HEK293 (cell line): Measurements from ENCODE around the gene VSTM4.

Experiments
- CTCF ChIA-PET: fragments of 350-600 bp; formaldehyde crosslinking; extraction: SDS; loops from one replicate; lab custom pipeline; 2021; ENCODE audit warnings: antibody characterized with exemption; lab: Yijun Ruan, JAX
- POLR2A ChIA-PET: fragments of 300-600 bp; formaldehyde crosslinking; extraction: SDS; loops from one replicate; lab custom pipeline; 2020; ENCODE audit warnings: antibody characterized with exemption, inconsistent platforms; lab: Yijun Ruan, JAX
- H3K27ac ChIP-seq: fragments of 200-500 bp; sonication (Bioruptor generic); 2 replicates; pipeline ENCODE4 v1.5.1; 2014; ENCODE audit warnings: low read depth, low read length, control low read depth, inconsistent platforms; ENCODE audit errors: extremely low read depth
- H3K36me3 ChIP-seq, 2 experiments: fragments of 200-500 bp in 1 of 2; sonication (Bioruptor generic) in 1 of 2; 1 replicate in 1 of 2; 2 replicates in 1 of 2; pipeline ENCODE4 v1.5.1; 2014 to 2017; ENCODE audit warnings: inconsistent platforms in 2 of 2, low read length in 2 of 2; ENCODE audit not compliant: control insufficient read depth in 2 of 2, insufficient read depth in 1 of 2
- H3K4me1 ChIP-seq: fragments of 200-500 bp; sonication (Bioruptor generic); 2 replicates; pipeline ENCODE4 v1.5.1; 2014; ENCODE audit warnings: mild to moderate bottlenecking, low read length, inconsistent platforms; ENCODE audit not compliant: control insufficient read depth, insufficient read depth
- H3K4me3 ChIP-seq: 2 replicates; pipeline ENCODE4 v1.5.1; 2011; ENCODE audit warnings: low read depth, mild to moderate bottlenecking, control low read depth, low read length, moderate library complexity
- H3K9me3 ChIP-seq: fragments of 200-500 bp; sonication (Bioruptor generic); 2 replicates; pipeline ENCODE4 v1.5.1; 2014; ENCODE audit warnings: low read depth, low read length, inconsistent platforms; ENCODE audit not compliant: control insufficient read depth, insufficient read depth
- GLI2 ChIP-seq: fragments of 450-650 bp; formaldehyde crosslinking; IDR thresholded peaks from 2 replicates; pipeline ENCODE4; 2017; ENCODE audit warnings: missing biosample characterization, missing genetic modification characterization, low read depth, borderline replicate concordance
- HOXD13 ChIP-seq: sonication (generic); formaldehyde crosslinking; IDR thresholded peaks from 2 replicates; pipeline ENCODE4 v1.8.0; 2022; ENCODE audit warnings: missing genetic modification reagents, borderline replicate concordance
- KLF7 ChIP-seq: fragments of 450-650 bp; formaldehyde crosslinking; IDR thresholded peaks from 2 replicates; pipeline ENCODE4 v1.5.1; 2016; ENCODE audit warnings: missing biosample characterization, missing genetic modification characterization, borderline replicate concordance
- MYNN ChIP-seq: fragments of 450-650 bp; formaldehyde crosslinking; IDR thresholded peaks from 2 replicates; pipeline ENCODE4 v1.5.1; 2016; ENCODE audit warnings: missing biosample characterization, missing genetic modification characterization, borderline replicate concordance
- TCF7L2 ChIP-seq: IDR thresholded peaks from 2 replicates; pipeline ENCODE4 v1.6.1; 2011; ENCODE audit warnings: low read depth, mild to moderate bottlenecking, inconsistent platforms, low read length, moderate library complexity, borderline replicate concordance
- ZBTB21 ChIP-seq: fragments of 450-650 bp; formaldehyde crosslinking; IDR thresholded peaks from 2 replicates; pipeline ENCODE4 v1.5.1; 2017; ENCODE audit warnings: missing biosample characterization, missing genetic modification characterization
- ZBTB7A ChIP-seq: fragments of 450-650 bp; formaldehyde crosslinking; IDR thresholded peaks from 2 replicates; pipeline ENCODE4 v1.5.1; 2016; ENCODE audit warnings: low read depth, missing biosample characterization, missing genetic modification characterization
- ZIC2 ChIP-seq: fragments of 450-650 bp; formaldehyde crosslinking; IDR thresholded peaks from 2 replicates; pipeline ENCODE4 v1.5.1; 2016; ENCODE audit warnings: missing biosample characterization, missing genetic modification characterization
- ZNF16 ChIP-seq: fragments of 450-650 bp; formaldehyde crosslinking; IDR thresholded peaks from 2 replicates; pipeline ENCODE4 v1.5.1; 2016; ENCODE audit warnings: low read depth, missing biosample characterization, missing genetic modification characterization
- ZNF169 ChIP-seq: fragments of 450-650 bp; formaldehyde crosslinking; IDR thresholded peaks from 2 replicates; pipeline ENCODE4 v1.5.1; 2016; ENCODE audit warnings: missing biosample characterization, missing genetic modification characterization
- ZNF302 ChIP-seq: fragments of 450-650 bp; formaldehyde crosslinking; IDR thresholded peaks from 2 replicates; pipeline ENCODE4 v1.5.1; 2016; ENCODE audit warnings: missing biosample characterization, missing genetic modification characterization, low read depth
- ZNF341 ChIP-seq: fragments of 450-650 bp; formaldehyde crosslinking; IDR thresholded peaks from 2 replicates; pipeline ENCODE4; 2016; ENCODE audit warnings: low read depth, missing biosample characterization, missing genetic modification characterization
- ZNF350 ChIP-seq: fragments of 450-650 bp; formaldehyde crosslinking; IDR thresholded peaks from 2 replicates; pipeline ENCODE4 v1.5.0; 2017; ENCODE audit warnings: missing biosample characterization, mild to moderate bottlenecking, missing genetic modification characterization
- ZNF391 ChIP-seq: fragments of 450-650 bp; formaldehyde crosslinking; IDR thresholded peaks from 2 replicates; pipeline ENCODE4 v1.5.1; 2016; ENCODE audit warnings: low read depth, missing biosample characterization, missing genetic modification characterization, borderline replicate concordance
- ZNF404 ChIP-seq: fragments of 450-650 bp; formaldehyde crosslinking; IDR thresholded peaks from 2 replicates; pipeline ENCODE4 v1.5.1; 2017; ENCODE audit warnings: missing biosample characterization, missing genetic modification characterization
- ZNF423 ChIP-seq: fragments of 450-650 bp; formaldehyde crosslinking; IDR thresholded peaks from 2 replicates; pipeline ENCODE4 v1.5.1; 2016; ENCODE audit warnings: missing biosample characterization, missing genetic modification characterization
- ZNF473 ChIP-seq: fragments of 450-650 bp; formaldehyde crosslinking; IDR thresholded peaks from 2 replicates; pipeline ENCODE4 v1.5.1; 2017; ENCODE audit warnings: missing biosample characterization, missing genetic modification characterization
- ZNF510 ChIP-seq: fragments of 450-650 bp; formaldehyde crosslinking; IDR thresholded peaks from 2 replicates; pipeline ENCODE4 v1.5.1; 2018; ENCODE audit warnings: mild to moderate bottlenecking, missing genetic modification characterization, missing biosample characterization; ENCODE audit not compliant: insufficient replicate concordance
- ZNF560 ChIP-seq: fragments of 450-650 bp; formaldehyde crosslinking; IDR thresholded peaks from 2 replicates; pipeline ENCODE4 v1.5.1; 2017; ENCODE audit warnings: missing biosample characterization, missing genetic modification characterization, borderline replicate concordance
- ZNF571 ChIP-seq: fragments of 450-650 bp; formaldehyde crosslinking; IDR thresholded peaks from 2 replicates; pipeline ENCODE4 v1.5.0; 2017; ENCODE audit warnings: missing biosample characterization, missing genetic modification characterization
- ZNF670 ChIP-seq: fragments of 450-650 bp; formaldehyde crosslinking; IDR thresholded peaks from 2 replicates; pipeline ENCODE4 v1.5.1; 2016; ENCODE audit warnings: missing biosample characterization, missing genetic modification characterization, low read depth
- ZNF701 ChIP-seq: fragments of 450-650 bp; formaldehyde crosslinking; IDR thresholded peaks from 2 replicates; pipeline ENCODE4 v1.5.1; 2016; ENCODE audit warnings: missing biosample characterization, missing genetic modification characterization
- ZNF76 ChIP-seq: fragments of 450-650 bp; formaldehyde crosslinking; IDR thresholded peaks from 2 replicates; pipeline ENCODE4; 2016; ENCODE audit warnings: low read depth, missing biosample characterization, missing genetic modification characterization, borderline replicate concordance
- ZNF792 ChIP-seq: fragments of 450-650 bp; formaldehyde crosslinking; IDR thresholded peaks from 2 replicates; pipeline ENCODE4 v1.5.1; 2016; ENCODE audit warnings: missing biosample characterization, missing genetic modification characterization
- TF ChIP-seq, protein P1 (sequence below): fragments of 450-650 bp; formaldehyde crosslinking; IDR thresholded peaks from 2 replicates; pipeline ENCODE4 v1.5.1; 2016; ENCODE audit warnings: missing biosample characterization, missing genetic modification characterization
- TF ChIP-seq, protein P2 (sequence below): fragments of 450-650 bp; formaldehyde crosslinking; IDR thresholded peaks from 2 replicates; pipeline ENCODE4 v1.5.1; 2017; ENCODE audit warnings: missing biosample characterization, missing genetic modification characterization
- TF ChIP-seq, protein P3 (sequence below): fragments of 450-650 bp; formaldehyde crosslinking; IDR thresholded peaks from 2 replicates; pipeline ENCODE4 v1.5.1; 2016; ENCODE audit warnings: missing biosample characterization, missing genetic modification characterization
- TF ChIP-seq, protein P4 (sequence below): fragments of 450-650 bp; formaldehyde crosslinking; IDR thresholded peaks from 2 replicates; pipeline ENCODE4 v1.5.1; 2016; ENCODE audit warnings: missing biosample characterization, missing genetic modification characterization, borderline replicate concordance
- TF ChIP-seq, protein P5 (sequence below): fragments of 450-650 bp; formaldehyde crosslinking; IDR thresholded peaks from 2 replicates; pipeline ENCODE4 v1.5.1; 2016; ENCODE audit warnings: missing biosample characterization, missing genetic modification characterization

The VSTM4 gene

DNA sequence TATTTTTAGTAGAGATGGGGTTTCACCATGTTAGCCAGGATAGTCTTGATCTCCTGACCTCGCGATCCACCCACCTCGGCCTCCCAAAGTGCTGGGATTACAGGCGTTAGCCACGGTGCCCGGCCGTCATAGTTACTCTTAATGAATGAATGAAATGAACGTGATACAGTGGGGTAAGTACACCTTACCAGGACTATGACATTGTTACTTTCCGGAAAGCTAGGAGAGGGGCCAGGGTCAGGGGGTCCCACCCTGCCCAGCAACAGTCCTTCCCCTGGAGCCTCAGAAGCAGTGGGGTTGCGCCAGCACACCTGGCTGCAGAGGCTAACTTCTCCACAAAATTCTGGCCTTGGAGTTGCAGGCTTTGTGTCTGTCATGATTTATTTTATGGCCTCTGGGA is 21.4 kb downstream of the VSTM4 start:
- ChIA-PET CTCF (no interaction called here), POLR2A (no interaction called here)
- Histone ChIP-seq H3K4me3 (no peak overlapping the region), H3K4me1 (no peaks in the 10 kb centered on the region), H3K9me3 (no peaks in the 10 kb centered on the region), H3K27ac (no peak overlapping the region), H3K36me3 (no peaks in the 10 kb centered on the region)
- TF ChIP-seq, protein P1, sequence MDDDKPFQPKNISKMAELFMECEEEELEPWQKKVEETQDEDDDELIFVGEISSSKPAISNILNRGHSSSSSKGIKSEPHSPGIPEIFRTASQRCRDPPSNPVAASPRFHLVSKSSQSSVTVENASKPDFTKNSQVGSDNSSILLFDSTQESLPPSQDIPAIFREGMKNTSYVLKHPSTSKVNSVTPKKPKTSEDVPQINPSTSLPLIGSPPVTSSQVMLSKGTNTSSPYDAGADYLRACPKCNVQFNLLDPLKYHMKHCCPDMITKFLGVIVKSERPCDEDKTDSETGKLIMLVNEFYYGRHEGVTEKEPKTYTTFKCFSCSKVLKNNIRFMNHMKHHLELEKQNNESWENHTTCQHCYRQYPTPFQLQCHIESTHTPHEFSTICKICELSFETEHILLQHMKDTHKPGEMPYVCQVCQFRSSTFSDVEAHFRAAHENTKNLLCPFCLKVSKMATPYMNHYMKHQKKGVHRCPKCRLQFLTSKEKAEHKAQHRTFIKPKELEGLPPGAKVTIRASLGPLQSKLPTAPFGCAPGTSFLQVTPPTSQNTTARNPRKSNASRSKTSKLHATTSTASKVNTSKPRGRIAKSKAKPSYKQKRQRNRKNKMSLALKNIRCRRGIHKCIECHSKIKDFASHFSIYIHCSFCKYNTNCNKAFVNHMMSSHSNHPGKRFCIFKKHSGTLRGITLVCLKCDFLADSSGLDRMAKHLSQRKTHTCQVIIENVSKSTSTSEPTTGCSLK: no peak
- TF ChIP-seq ZIC2 (tag by site-specific recombination) (no peak), ZNF76 (tag by site-specific recombination) (no peak), GLI2 (no peak), ZNF391 (tag by site-specific recombination) (no peak), ZNF404 (tag by site-specific recombination) (no peak), ZNF341 (tag by site-specific recombination) (no peak), ZNF701 (tag by site-specific recombination) (no peak), ZNF423 (tag by site-specific recombination) (no peak), ZNF16 (no peak), TCF7L2 (no peak), ZNF473 (tag by site-specific recombination) (no peak), MYNN (tag by site-specific recombination) (no peak), ZNF350 (tag by site-specific recombination) (no peak), ZNF571 (tag by site-specific recombination) (no peak), ZBTB7A (tag by site-specific recombination) (no peak)
- TF ChIP-seq, protein P2, sequence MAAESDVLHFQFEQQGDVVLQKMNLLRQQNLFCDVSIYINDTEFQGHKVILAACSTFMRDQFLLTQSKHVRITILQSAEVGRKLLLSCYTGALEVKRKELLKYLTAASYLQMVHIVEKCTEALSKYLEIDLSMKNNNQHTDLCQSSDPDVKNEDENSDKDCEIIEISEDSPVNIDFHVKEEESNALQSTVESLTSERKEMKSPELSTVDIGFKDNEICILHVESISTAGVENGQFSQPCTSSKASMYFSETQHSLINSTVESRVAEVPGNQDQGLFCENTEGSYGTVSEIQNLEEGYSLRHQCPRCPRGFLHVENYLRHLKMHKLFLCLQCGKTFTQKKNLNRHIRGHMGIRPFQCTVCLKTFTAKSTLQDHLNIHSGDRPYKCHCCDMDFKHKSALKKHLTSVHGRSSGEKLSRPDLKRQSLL (tag by site-specific recombination): no peak

DNA sequence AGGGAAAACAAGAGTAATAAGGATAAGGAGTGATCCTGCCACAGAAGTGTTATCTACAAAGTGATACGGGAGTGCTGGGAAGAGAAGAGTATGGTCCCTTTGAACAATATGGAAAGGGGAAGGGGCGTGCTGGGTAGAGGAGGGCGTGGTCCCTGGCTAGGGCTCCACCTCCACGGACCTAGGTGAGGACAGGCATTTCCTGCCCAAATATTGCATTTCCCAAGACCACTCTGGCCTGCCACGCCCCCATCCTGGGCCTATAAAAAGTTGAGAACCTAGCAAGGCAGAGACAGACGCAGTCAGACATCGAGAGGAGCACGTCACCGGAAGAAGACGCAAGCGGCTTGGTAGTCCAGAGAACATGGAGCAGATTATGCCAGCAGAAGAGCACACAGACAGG is 22.8 kb downstream of the VSTM4 start:
- no peaks in the 10 kb centered on the region for H3K4me1 ChIP-seq
- POLR2A ChIA-PET: no interaction called here
- CTCF ChIA-PET: no interaction called here
- no peaks in the 10 kb centered on the region for H3K36me3 ChIP-seq
- H3K9me3 ChIP-seq: no peaks in the 10 kb centered on the region
- H3K27ac ChIP-seq: no peak overlapping the region
- H3K4me3 ChIP-seq: no peak overlapping the region
- TF ChIP-seq HOXD13 (CRISPR knock-in tag): no peak
- no peak for TF ChIP-seq ZNF510
- no peak for TF ChIP-seq KLF7 (tag by site-specific recombination)
- TF ChIP-seq, protein P3, sequence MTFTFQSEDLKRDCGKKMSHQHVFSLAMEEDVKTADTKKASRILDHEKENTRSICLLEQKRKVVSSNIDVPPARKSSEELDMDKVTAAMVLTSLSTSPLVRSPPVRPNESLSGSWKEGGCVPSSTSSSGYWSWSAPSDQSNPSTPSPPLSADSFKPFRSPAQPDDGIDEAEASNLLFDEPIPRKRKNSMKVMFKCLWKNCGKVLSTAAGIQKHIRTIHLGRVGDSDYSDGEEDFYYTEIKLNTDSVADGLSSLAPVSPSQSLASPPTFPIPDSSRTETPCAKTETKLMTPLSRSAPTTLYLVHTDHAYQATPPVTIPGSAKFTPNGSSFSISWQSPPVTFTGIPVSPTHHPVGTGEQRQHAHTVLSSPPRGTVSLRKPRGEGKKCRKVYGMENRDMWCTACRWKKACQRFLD (tag by site-specific recombination): no peak
- TF ChIP-seq, protein P4, sequence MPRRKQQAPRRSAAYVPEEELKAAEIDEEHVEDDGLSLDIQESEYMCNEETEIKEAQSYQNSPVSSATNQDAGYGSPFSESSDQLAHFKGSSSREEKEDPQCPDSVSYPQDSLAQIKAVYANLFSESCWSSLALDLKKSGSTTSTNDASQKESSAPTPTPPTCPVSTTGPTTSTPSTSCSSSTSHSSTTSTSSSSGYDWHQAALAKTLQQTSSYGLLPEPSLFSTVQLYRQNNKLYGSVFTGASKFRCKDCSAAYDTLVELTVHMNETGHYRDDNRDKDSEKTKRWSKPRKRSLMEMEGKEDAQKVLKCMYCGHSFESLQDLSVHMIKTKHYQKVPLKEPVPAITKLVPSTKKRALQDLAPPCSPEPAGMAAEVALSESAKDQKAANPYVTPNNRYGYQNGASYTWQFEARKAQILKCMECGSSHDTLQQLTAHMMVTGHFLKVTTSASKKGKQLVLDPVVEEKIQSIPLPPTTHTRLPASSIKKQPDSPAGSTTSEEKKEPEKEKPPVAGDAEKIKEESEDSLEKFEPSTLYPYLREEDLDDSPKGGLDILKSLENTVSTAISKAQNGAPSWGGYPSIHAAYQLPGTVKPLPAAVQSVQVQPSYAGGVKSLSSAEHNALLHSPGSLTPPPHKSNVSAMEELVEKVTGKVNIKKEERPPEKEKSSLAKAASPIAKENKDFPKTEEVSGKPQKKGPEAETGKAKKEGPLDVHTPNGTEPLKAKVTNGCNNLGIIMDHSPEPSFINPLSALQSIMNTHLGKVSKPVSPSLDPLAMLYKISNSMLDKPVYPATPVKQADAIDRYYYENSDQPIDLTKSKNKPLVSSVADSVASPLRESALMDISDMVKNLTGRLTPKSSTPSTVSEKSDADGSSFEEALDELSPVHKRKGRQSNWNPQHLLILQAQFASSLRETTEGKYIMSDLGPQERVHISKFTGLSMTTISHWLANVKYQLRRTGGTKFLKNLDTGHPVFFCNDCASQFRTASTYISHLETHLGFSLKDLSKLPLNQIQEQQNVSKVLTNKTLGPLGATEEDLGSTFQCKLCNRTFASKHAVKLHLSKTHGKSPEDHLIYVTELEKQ (tag by site-specific recombination): no peak
- no peak for TF ChIP-seq ZNF560
- no peak for TF ChIP-seq ZNF169
- TF ChIP-seq ZBTB21 (tag by site-specific recombination): no peak
- TF ChIP-seq ZNF792 (tag by site-specific recombination): no peak
- TF ChIP-seq ZNF302 (tag by site-specific recombination): no peak
- TF ChIP-seq ZNF670 (tag by site-specific recombination): no peak
- TF ChIP-seq, protein P5, sequence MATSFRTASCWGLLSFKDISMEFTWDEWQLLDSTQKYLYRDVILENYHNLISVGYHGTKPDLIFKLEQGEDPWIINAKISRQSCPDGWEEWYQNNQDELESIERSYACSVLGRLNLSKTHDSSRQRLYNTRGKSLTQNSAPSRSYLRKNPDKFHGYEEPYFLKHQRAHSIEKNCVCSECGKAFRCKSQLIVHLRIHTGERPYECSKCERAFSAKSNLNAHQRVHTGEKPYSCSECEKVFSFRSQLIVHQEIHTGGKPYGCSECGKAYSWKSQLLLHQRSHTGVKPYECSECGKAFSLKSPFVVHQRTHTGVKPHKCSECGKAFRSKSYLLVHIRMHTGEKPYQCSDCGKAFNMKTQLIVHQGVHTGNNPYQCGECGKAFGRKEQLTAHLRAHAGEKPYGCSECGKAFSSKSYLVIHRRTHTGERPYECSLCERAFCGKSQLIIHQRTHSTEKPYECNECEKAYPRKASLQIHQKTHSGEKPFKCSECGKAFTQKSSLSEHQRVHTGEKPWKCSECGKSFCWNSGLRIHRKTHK (tag by site-specific recombination): no peak
